Measurements from ENCODE around the gene KLHL4.

- TF ChIP-seq REST (IDR thresholded peaks at IDR 0.05; ENCODE audit: low read depth) (no peak), CTCF (IDR thresholded peaks at IDR 0.05 in 2 of 3, conservative IDR thresholded peaks at IDR 0.05 in 1 of 3; ENCODE audit: borderline replicate concordance in 1 of 3, insufficient read depth in 1 of 3, low read depth in 2 of 3, low read length in 2 of 3) (no peak), POLR2AphosphoS5 (IDR thresholded peaks at IDR 0.05; ENCODE audit: low read depth, low read length) (no peak), POLR2A (IDR thresholded peaks at IDR 0.05; ENCODE audit: borderline replicate concordance, extremely low read depth, insufficient read depth, insufficient read length) (no peak), ATF3 (IDR thresholded peaks at IDR 0.05) (no peak), TCF7L2 (IDR thresholded peaks at IDR 0.05; ENCODE audit: borderline replicate concordance, extremely low read depth, insufficient read depth, insufficient read length) (no peak), EZH2 (IDR thresholded peaks at IDR 0.05) (no peak), JUND (IDR thresholded peaks at IDR 0.05) (no peak), CEBPB (IDR thresholded peaks at IDR 0.05; ENCODE audit: low read depth) (no peak), SP1 (IDR thresholded peaks at IDR 0.05; ENCODE audit: low read depth) (no peak), MAX (IDR thresholded peaks at IDR 0.05) (no peak)
Measured at GRCh38 chrX:87693204-87693603, 175.6 kb downstream of the KLHL4 start.
